K562 (cell line): ENCODE results near the gene DAPK2. TPM values are rescaled to one million over a fixed set of nuclear protein-coding genes. Genes with fewer than 3 reads are reported as not detected.

ENCODE experiments used
- CBX1 ChIP-seq: sonication (generic); IDR thresholded peaks from 2 replicates; pipeline ENCODE4 v1.6.1; 2016; ENCODE audit warnings: antibody characterized with exemption, low read depth, mild to moderate bottlenecking
- GABPB1 ChIP-seq: sonication (generic); formaldehyde crosslinking; IDR thresholded peaks from 2 replicates; pipeline ENCODE4 v1.8.0; 2022; ENCODE audit warnings: mild to moderate bottlenecking, missing genetic modification reagents
- MTA3 ChIP-seq: fragments of 450-650 bp; formaldehyde crosslinking; IDR thresholded peaks from 2 replicates; pipeline ENCODE4 v1.6.1; 2017; ENCODE audit warnings: mild to moderate bottlenecking, borderline replicate concordance
- TSC22D4 ChIP-seq: fragments of 450-650 bp; IDR thresholded peaks from 2 replicates; pipeline ENCODE4 v1.6.1; 2016; ENCODE audit warnings: missing genetic modification characterization, missing biosample characterization, control low read depth
- ZNF133 ChIP-seq: fragments of 250-450 bp; sonication (Bioruptor Pico); IDR thresholded peaks from 2 replicates; pipeline ENCODE4 v1.4.0; 2020; ENCODE audit warnings: mild to moderate bottlenecking
- ZNF184 ChIP-seq: sonication (generic); formaldehyde crosslinking; IDR thresholded peaks from 2 replicates; pipeline ENCODE4 v1.5.0; 2020; ENCODE audit warnings: missing genetic modification reagents
- polyA plus RNA-seq, 8 experiments: library from polyadenylated mRNA; depleted of rRNA in 4 of 8; stranded (reverse) in 5 of 8; unstranded in 3 of 8; fragments of >200 nt; fragmentation: Nextera tagmentation in 2 of 8; fragmentation: Illumina TruSeq in 1 of 8; extraction: Ambion mirVana in 2 of 8; extraction: Trizol in 1 of 8; gene quantifications; 2 replicates each; pipeline versions ENCODE4 v1.2.1 to v1.2.3, GENCODE V29; 2011 to 2014; ENCODE audit warnings: inconsistent platforms in 1 of 8, missing spikeins in 1 of 8
- total RNA-seq, 7 experiments: library from RNA; depleted of rRNA in 6 of 7; stranded (reverse); fragments of >200 nt in 6 of 7; fragmentation: Illumina TruSeq in 2 of 7; extraction: Trizol in 2 of 7; gene quantifications; 2 replicates each; pipeline versions ENCODE4 v1.2.1 to v1.2.3, GENCODE V29; 2011 to 2021; ENCODE audit warnings: low replicate concordance in 1 of 7
- TF ChIP-seq, protein P1 (sequence below): fragments of 450-650 bp; IDR thresholded peaks from 2 replicates; pipeline ENCODE4 v1.6.1; 2016; ENCODE audit warnings: mild to moderate bottlenecking
- TF ChIP-seq, protein P2 (sequence below): sonication (generic); formaldehyde crosslinking; IDR thresholded peaks from 2 replicates; pipeline ENCODE4 v1.9.0; 2022; ENCODE audit warnings: mild to moderate bottlenecking, missing genetic modification reagents
- TF ChIP-seq, protein P3 (sequence below): fragments of 250-450 bp; sonication (Bioruptor Pico); IDR thresholded peaks from 2 replicates; pipeline ENCODE4 v1.4.0; 2020

The DAPK2 gene
- total and polyA plus RNA-seq, 9 of the 15 experiments (the other 6 are each of a cell fraction or from before 2014, with no cell fraction given) = 0.14 to 5.2 (median 2.2) TPM

DNA sequence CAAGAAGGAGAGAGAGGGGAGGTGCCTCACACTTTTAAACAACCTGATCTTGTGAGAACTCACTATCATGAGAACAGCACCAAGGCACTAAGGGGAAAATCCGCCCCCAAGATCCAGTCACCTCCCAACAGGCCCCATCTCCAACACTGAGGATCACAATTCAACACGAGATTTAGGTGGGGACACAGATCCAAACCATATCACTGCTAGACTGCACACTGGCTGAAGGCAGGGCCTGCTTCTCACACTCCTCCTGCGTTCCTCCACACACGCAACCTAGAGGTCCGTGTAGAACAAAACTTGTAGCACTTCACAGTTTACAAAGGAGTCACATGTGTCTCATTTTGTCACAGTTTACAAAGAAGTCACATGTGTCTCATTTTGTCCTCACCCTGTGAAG is 97.8 kb downstream of the DAPK2 start (continued):
- TF ChIP-seq, protein P1, sequence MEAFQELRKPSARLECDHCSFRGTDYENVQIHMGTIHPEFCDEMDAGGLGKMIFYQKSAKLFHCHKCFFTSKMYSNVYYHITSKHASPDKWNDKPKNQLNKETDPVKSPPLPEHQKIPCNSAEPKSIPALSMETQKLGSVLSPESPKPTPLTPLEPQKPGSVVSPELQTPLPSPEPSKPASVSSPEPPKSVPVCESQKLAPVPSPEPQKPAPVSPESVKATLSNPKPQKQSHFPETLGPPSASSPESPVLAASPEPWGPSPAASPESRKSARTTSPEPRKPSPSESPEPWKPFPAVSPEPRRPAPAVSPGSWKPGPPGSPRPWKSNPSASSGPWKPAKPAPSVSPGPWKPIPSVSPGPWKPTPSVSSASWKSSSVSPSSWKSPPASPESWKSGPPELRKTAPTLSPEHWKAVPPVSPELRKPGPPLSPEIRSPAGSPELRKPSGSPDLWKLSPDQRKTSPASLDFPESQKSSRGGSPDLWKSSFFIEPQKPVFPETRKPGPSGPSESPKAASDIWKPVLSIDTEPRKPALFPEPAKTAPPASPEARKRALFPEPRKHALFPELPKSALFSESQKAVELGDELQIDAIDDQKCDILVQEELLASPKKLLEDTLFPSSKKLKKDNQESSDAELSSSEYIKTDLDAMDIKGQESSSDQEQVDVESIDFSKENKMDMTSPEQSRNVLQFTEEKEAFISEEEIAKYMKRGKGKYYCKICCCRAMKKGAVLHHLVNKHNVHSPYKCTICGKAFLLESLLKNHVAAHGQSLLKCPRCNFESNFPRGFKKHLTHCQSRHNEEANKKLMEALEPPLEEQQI = no peak
- no peak for TF ChIP-seq ZNF133
- no peak for TF ChIP-seq GABPB1 (CRISPR knock-in tag)
- TF ChIP-seq CBX1 = no peak
- TF ChIP-seq, protein P2, sequence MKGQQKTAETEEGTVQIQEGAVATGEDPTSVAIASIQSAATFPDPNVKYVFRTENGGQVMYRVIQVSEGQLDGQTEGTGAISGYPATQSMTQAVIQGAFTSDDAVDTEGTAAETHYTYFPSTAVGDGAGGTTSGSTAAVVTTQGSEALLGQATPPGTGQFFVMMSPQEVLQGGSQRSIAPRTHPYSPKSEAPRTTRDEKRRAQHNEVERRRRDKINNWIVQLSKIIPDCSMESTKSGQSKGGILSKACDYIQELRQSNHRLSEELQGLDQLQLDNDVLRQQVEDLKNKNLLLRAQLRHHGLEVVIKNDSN (CRISPR knock-in tag) = no peak
- no peak for TF ChIP-seq MTA3
- no peak for TF ChIP-seq ZNF184 (CRISPR knock-in tag)
- TF ChIP-seq, protein P3, sequence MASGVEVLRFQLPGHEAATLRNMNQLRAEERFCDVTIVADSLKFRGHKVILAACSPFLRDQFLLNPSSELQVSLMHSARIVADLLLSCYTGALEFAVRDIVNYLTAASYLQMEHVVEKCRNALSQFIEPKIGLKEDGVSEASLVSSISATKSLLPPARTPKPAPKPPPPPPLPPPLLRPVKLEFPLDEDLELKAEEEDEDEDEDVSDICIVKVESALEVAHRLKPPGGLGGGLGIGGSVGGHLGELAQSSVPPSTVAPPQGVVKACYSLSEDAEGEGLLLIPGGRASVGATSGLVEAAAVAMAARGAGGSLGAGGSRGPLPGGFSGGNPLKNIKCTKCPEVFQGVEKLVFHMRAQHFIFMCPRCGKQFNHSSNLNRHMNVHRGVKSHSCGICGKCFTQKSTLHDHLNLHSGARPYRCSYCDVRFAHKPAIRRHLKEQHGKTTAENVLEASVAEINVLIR (CRISPR knock-in tag) = no peak
- no peak for TF ChIP-seq TSC22D4 (tag)
